Endothelial cell of umbilical vein (primary cell): ENCODE data around the gene RSPH6A.

Experiments
- CTCF ChIP-seq, 2 donors: IDR thresholded peaks; 1 replicate in 1 of 2; 2 replicates in 1 of 2; pipeline ENCODE4 v1.5.1; 2011; ENCODE audit warnings: low read length in 2 of 2, mild to moderate bottlenecking in 2 of 2, moderate library complexity in 2 of 2, control low read depth in 1 of 2, inconsistent platforms in 1 of 2, low read depth in 1 of 2; ENCODE audit not compliant: insufficient read depth in 1 of 2; ENCODE audit errors: extremely low read depth in 1 of 2
- EZH2 ChIP-seq: IDR thresholded peaks from 2 replicates; pipeline ENCODE4 v1.6.1; 2012; ENCODE audit warnings: borderline replicate concordance, low read depth, mild to moderate bottlenecking, moderate library complexity, low read length, inconsistent platforms; ENCODE audit not compliant: severe bottlenecking
- FOS ChIP-seq: IDR thresholded peaks from 2 replicates; pipeline ENCODE4 v1.6.1; 2011; ENCODE audit warnings: mild to moderate bottlenecking, low read length, moderate library complexity, borderline replicate concordance; ENCODE audit not compliant: insufficient read depth
- JUN ChIP-seq: IDR thresholded peaks from 2 replicates; pipeline ENCODE4 v1.6.1; 2011; ENCODE audit warnings: borderline replicate concordance, low read depth; ENCODE audit not compliant: insufficient read length, insufficient read depth
- MAX ChIP-seq: IDR thresholded peaks from 2 replicates; pipeline ENCODE4 v1.6.1; 2011; ENCODE audit not compliant: insufficient read depth, insufficient read length
- MYC ChIP-seq: IDR thresholded peaks from one replicate; pipeline ENCODE4 v1.6.1; 2011; ENCODE audit warnings: mild to moderate bottlenecking, low read depth, low read length
- POLR2A ChIP-seq: IDR thresholded peaks from 2 replicates; pipeline ENCODE4 v1.6.1; 2012; ENCODE audit warnings: low read depth, mild to moderate bottlenecking, control low read depth, low read length
- POLR2AphosphoS5 ChIP-seq: IDR thresholded peaks from 2 replicates; pipeline ENCODE4 v1.6.1; 2012; ENCODE audit warnings: low read depth, mild to moderate bottlenecking, control low read depth, low read length, moderate library complexity; ENCODE audit not compliant: insufficient read depth

- TF ChIP-seq CTCF (IDR thresholded peaks at IDR 0.05; ENCODE audit: extremely low read depth in 1 of 2, insufficient read depth in 1 of 2, low read depth in 1 of 2, low read length in 2 of 2) = no peak
- TF ChIP-seq MYC = no peak
- no peak for TF ChIP-seq EZH2
- TF ChIP-seq POLR2A = no peak
- no peak for TF ChIP-seq JUN
- TF ChIP-seq POLR2AphosphoS5 = no peak
- no peak for TF ChIP-seq MAX
- TF ChIP-seq FOS = no peak
Observed at GRCh38 chr19:45780146-45780447, 35.0 kb downstream of the RSPH6A start.
